ENCODE results near the gene B4GALNT2. TPM values are rescaled to one million over a fixed set of nuclear protein-coding genes. Genes with fewer than 3 reads are reported as not detected.
"Not testable (repeated sequence)": the region's sequence is repeated elsewhere in the genome, so short reads cannot be mapped to it uniquely, and the experiment has no call there.

Gene B4GALNT2
- total RNA-seq, 1 donor from 2014 or later = 0.07 TPM

DNA sequence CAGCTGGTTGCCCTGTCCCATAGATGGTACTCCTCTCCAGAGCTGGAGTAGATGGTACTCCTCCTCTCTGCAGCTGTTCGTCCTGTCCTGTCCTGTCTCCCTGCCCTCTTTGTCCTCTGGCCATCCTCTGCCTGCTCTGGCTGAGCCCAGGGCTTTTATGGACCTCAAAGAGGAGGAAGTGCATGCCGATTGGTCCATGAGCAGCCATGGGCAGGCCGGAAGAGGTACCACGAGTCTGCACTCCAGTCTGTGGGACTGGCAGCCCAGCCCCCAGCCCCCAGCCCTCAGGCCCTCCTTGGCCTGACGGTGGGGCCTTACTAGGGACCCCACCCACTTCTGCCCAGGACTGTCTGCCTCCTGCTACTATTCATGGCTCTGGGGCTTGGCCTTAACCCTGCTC lies 50.8 kb downstream of the B4GALNT2 start:
- Mint-ChIP-seq H3K4me3 (ENCODE audit: low read depth) (no peak overlapping the region), H3K4me1 (ENCODE audit: low read depth) (no peaks in the 10 kb centered on the region), H3K9me3 (ENCODE audit: low read depth) (peaks cover 19% of the 10 kb centered on the region), H3K36me3 (ENCODE audit: insufficient read depth) (peaks cover 1% of the 10 kb centered on the region), H3K27ac (no peak overlapping the region), H3K27me3 (peaks cover 5% of the 10 kb centered on the region)
- TF ChIP-seq, protein P1, sequence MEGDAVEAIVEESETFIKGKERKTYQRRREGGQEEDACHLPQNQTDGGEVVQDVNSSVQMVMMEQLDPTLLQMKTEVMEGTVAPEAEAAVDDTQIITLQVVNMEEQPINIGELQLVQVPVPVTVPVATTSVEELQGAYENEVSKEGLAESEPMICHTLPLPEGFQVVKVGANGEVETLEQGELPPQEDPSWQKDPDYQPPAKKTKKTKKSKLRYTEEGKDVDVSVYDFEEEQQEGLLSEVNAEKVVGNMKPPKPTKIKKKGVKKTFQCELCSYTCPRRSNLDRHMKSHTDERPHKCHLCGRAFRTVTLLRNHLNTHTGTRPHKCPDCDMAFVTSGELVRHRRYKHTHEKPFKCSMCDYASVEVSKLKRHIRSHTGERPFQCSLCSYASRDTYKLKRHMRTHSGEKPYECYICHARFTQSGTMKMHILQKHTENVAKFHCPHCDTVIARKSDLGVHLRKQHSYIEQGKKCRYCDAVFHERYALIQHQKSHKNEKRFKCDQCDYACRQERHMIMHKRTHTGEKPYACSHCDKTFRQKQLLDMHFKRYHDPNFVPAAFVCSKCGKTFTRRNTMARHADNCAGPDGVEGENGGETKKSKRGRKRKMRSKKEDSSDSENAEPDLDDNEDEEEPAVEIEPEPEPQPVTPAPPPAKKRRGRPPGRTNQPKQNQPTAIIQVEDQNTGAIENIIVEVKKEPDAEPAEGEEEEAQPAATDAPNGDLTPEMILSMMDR (IDR thresholded peaks at IDR 0.05; ENCODE audit: unreplicated experiment) = no peak
- DNase-seq (ENCODE audit: low spot score, unreplicated experiment) = no peak

GRCh38 chr17:49183801-49184200 lies 51.2 kb downstream of the B4GALNT2 start:
- peaks cover 1% of the 10 kb centered on the region for H3K36me3 Mint-ChIP-seq (ENCODE audit: insufficient read depth)
- no peak overlapping the region for H3K4me3 Mint-ChIP-seq (ENCODE audit: low read depth)
- H3K4me1 Mint-ChIP-seq (ENCODE audit: low read depth) = no peaks in the 10 kb centered on the region
- H3K27me3 Mint-ChIP-seq = peaks cover 5% of the 10 kb centered on the region
- DNase-seq (ENCODE audit: low spot score, unreplicated experiment) = no peak
- peaks cover 19% of the 10 kb centered on the region for H3K9me3 Mint-ChIP-seq (ENCODE audit: low read depth)
- H3K27ac Mint-ChIP-seq = no peak overlapping the region
- TF ChIP-seq, protein P1 (IDR thresholded peaks at IDR 0.05; ENCODE audit: unreplicated experiment) = no peak

GRCh38 chr17:49184522-49184921 lies 52.0 kb downstream of the B4GALNT2 start:
- H3K36me3 Mint-ChIP-seq (ENCODE audit: insufficient read depth); H3K4me3 Mint-ChIP-seq (ENCODE audit: low read depth); H3K27me3 Mint-ChIP-seq; H3K4me1 Mint-ChIP-seq (ENCODE audit: low read depth); DNase-seq (ENCODE audit: low spot score, unreplicated experiment); H3K27ac Mint-ChIP-seq: not testable (repeated sequence)
- H3K9me3 Mint-ChIP-seq (ENCODE audit: low read depth) = peaks cover 19% of the 10 kb centered on the region

DNA sequence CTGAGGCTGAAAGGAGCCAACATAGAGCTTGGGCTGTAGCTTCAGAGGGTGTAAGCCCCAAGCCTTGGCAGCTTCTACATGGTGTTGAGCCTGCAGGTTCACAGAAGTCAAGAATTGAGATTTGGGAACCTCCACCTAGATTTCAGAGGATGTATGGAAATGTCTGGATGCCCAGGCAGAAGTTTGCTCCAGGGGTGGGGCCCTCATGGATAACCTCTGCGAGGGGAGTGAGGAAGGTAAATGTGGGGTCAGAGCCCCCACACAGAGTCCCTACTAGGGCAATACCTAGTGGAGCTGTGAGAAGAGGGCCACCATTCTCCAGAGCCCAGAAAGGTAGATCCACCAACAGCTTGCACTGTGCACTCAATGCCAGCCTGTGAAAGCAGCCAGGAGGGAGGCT lies 52.8 kb downstream of the B4GALNT2 start:
- peaks cover 19% of the 10 kb centered on the region for H3K9me3 Mint-ChIP-seq (ENCODE audit: low read depth)

GRCh38 chr17:49187301-49187700 lies 54.7 kb downstream of the B4GALNT2 start:
- Mint-ChIP-seq H3K9me3 (ENCODE audit: low read depth) (peaks cover 19% of the 10 kb centered on the region), H3K4me3 (ENCODE audit: low read depth) (no peak overlapping the region), H3K27ac (no peak overlapping the region), H3K27me3 (peaks cover 11% of the 10 kb centered on the region), H3K36me3 (ENCODE audit: insufficient read depth) (peaks cover 1% of the 10 kb centered on the region), H3K4me1 (ENCODE audit: low read depth) (no peaks in the 10 kb centered on the region)
- no peak for DNase-seq (ENCODE audit: low spot score, unreplicated experiment)
- TF ChIP-seq, protein P1 (IDR thresholded peaks at IDR 0.05; ENCODE audit: unreplicated experiment) = no peak

More for the DNA sequence above, 52.8 kb downstream of the B4GALNT2 start:
- H3K27me3 Mint-ChIP-seq = peaks cover 13% of the 10 kb centered on the region
- H3K27ac Mint-ChIP-seq; H3K4me1 Mint-ChIP-seq (ENCODE audit: low read depth); DNase-seq (ENCODE audit: low spot score, unreplicated experiment); H3K4me3 Mint-ChIP-seq (ENCODE audit: low read depth); H3K36me3 Mint-ChIP-seq (ENCODE audit: insufficient read depth): not testable (repeated sequence)

DNA sequence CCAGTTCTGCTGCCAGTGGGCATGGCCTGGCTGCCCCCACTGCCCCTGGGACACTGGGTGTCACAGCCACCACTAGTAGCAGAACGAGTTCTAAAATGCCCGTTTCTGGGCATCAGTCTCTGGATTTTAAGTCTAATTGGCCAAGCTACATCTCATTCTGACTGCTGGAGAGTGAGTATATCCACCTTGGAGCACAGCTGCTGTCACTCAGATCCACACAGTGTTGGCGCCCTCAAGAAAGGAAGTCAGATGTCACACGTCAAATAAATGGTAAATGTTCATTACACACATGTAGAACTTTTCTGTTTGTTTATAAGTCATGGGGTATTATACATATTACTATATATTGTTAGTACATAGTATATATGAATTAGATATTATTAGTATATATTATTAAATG lies 58.4 kb downstream of the B4GALNT2 start:
- Mint-ChIP-seq H3K27ac (peak overlapping the region; percentile 16), H3K36me3 (ENCODE audit: insufficient read depth) (no peaks in the 10 kb centered on the region), H3K4me1 (ENCODE audit: low read depth) (peaks cover 1% of the 10 kb centered on the region), H3K4me3 (ENCODE audit: low read depth) (peak overlapping the region; percentile 41), H3K9me3 (ENCODE audit: low read depth) (peaks cover 4% of the 10 kb centered on the region), H3K27me3 (peaks cover 11% of the 10 kb centered on the region)
- DNase-seq (ENCODE audit: low spot score, unreplicated experiment) = no peak
- TF ChIP-seq, protein P1 (IDR thresholded peaks at IDR 0.05; ENCODE audit: unreplicated experiment) = no peak

All from progenitor cell of endocrine pancreas (in vitro differentiated cells).